Measurements from ENCODE around the gene BIRC6. TPM values are rescaled to one million over a fixed set of nuclear protein-coding genes. Genes with fewer than 3 reads are reported as not detected.

The BIRC6 gene
- total RNA-seq, 2 experiments from 2014 or later: 104 to 118 TPM

DNA sequence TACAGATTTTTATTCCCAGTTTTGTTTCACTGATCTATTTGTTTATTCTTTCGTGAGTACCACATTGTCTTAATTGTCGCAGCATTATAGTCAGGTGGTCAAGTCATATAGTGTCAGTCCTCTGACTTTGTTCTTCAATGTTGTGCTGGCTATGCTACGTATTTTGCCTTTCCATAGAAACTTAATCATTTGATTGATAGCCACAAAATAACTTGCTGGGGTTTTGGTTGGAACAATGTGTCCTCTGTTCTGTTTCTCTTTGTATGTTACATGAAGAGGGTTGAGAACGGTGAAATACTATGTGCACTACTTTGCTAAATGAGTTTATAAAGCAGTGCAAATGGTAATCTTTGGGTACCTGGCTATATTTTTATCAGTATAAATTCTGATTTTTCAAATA, 206.1 kb downstream of the BIRC6 start:
- DNase-seq: no peak
- no peak overlapping the region for H3K27ac Mint-ChIP-seq
- H3K4me3 Mint-ChIP-seq: no peak overlapping the region
- H3K27me3 Mint-ChIP-seq: no peaks in the 10 kb centered on the region
- CTCF ChIA-PET: interaction anchor here (0.5 to 1.2 kb wide), 2 partner anchors 10 to 154 kb away, joined by 3 to 4 read pairs; no protein-coding TSS in a partner anchor
- H3K36me3 Mint-ChIP-seq (ENCODE audit: low read depth): peaks cover 53% of the 10 kb centered on the region
- peaks cover 7% of the 10 kb centered on the region for H3K4me1 Mint-ChIP-seq
- peaks cover 21% of the 10 kb centered on the region for H3K9me3 Mint-ChIP-seq
- POLR2A ChIA-PET: no interaction called here

DNA sequence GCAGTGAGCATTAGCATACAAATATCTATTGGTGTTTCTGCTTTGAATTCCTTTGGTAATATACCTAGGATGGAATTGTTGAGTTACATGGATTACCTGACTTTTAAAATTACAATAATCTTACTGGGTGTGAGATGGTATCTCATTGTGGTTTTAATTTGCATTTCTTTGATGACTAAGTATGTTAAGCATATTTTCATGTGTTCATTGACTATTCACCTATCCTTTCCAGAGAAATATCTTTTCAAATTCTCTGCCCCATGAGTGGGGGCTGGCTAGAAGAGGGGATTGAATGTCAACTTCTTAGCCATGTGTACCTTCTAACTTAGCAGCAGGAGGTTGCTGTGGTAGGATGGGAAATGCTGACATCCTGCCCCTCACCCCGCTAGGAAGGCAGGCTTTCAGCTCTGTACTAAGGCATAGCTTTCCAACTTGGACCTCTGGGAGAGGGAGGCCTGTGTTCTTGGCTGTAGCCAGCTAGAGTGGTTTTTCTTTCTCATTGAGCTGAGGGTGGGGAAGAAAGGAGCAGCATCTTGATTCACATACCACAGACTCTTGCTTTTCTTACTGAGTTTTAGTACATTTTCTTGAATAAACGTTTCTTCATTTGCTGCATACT, 207.7 kb downstream of the BIRC6 start:
- Mint-ChIP-seq H3K27me3 (no peaks in the 10 kb centered on the region), H3K4me1 (peaks cover 7% of the 10 kb centered on the region), H3K9me3 (peaks cover 21% of the 10 kb centered on the region), H3K27ac (peak overlapping the region; percentile 41), H3K4me3 (no peak overlapping the region), H3K36me3 (ENCODE audit: low read depth) (peaks cover 58% of the 10 kb centered on the region)
- no peak for DNase-seq
- POLR2A ChIA-PET: no interaction called here
- CTCF ChIA-PET: interaction anchor here (1.2 kb wide), 1 partner anchor 8 kb away, joined by 4 read pairs; no protein-coding TSS in a partner anchor

DNA sequence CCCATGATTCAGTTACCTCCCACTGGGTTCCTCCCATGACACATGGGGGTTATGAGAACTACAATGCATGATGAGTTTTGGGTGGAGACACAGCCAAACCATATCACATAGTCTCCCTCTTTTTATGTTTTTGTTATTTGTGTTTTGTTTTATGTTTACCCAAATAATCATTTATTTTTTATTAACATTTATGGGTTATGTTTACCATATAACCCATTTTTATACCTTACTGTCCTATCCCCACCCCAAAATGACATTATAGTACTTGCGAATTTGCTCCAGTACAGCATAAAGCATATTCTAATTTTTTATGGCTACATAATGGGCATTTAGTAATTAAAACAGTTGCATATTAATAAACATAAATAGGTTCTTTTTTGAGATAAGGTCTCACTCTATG, 209.1 kb downstream of the BIRC6 start:
- peaks cover 62% of the 10 kb centered on the region for H3K36me3 Mint-ChIP-seq (ENCODE audit: low read depth)
- H3K27me3 Mint-ChIP-seq: no peaks in the 10 kb centered on the region
- H3K4me3 Mint-ChIP-seq: no peak overlapping the region
- H3K9me3 Mint-ChIP-seq: peaks cover 21% of the 10 kb centered on the region
- H3K27ac Mint-ChIP-seq: no peak overlapping the region
- CTCF ChIA-PET: interaction anchor here (1.1 kb wide), 1 partner anchor 51 kb away, joined by 3 read pairs; no protein-coding TSS in a partner anchor
- no peak for DNase-seq
- H3K4me1 Mint-ChIP-seq: peaks cover 8% of the 10 kb centered on the region
- POLR2A ChIA-PET: no interaction called here

DNA sequence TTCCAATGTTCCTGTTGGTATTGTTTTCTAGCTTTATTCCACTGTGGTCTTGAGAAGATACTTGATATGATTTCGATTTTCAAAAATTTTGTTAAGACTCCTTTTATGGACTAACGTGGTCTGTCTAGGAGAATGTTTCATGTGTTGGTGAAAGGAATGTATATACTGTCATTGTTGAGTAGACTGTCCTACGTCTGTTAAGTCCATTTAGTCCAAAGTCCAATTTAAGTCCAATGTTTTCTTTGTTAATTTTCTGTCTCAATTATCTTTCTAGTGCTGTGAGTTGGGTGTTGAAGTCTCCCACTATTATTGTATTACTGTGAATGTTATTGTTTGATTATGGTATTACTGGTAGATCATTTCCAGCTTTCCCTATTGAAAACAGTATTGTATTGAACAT, 215.2 kb downstream of the BIRC6 start:
- POLR2A ChIA-PET: no interaction called here
- peaks cover 63% of the 10 kb centered on the region for H3K36me3 Mint-ChIP-seq (ENCODE audit: low read depth)
- H3K9me3 Mint-ChIP-seq: no peaks in the 10 kb centered on the region
- DNase-seq: no peak
- H3K4me1 Mint-ChIP-seq: peaks cover 25% of the 10 kb centered on the region
- no peak overlapping the region for H3K4me3 Mint-ChIP-seq
- no peaks in the 10 kb centered on the region for H3K27me3 Mint-ChIP-seq
- CTCF ChIA-PET: interaction anchor here (1.3 to 1.5 kb wide), 2 partner anchors 8 to 14 kb away, joined by 3 to 4 read pairs; no protein-coding TSS in a partner anchor
- H3K27ac Mint-ChIP-seq: no peak overlapping the region

DNA sequence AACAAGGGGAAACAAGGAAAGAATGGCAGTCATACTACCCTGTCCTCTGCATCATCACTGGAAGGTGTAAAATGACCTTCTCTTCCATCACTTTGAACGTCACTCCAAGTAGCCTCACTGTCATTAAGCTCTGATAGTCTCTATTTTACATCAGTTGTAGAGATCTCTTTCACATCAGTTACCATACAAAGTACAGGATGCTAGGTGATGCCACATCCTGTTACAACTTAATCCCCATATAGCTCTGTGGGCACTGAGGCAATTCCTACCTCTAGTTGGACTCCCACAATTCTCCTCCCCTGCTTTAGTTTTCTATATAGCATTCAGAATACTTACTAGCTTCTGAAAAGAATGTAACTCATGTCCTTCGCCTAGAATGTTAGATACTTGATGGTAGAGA, 215.9 kb downstream of the BIRC6 start:
- DNase-seq: peak; percentile 22

DNA sequence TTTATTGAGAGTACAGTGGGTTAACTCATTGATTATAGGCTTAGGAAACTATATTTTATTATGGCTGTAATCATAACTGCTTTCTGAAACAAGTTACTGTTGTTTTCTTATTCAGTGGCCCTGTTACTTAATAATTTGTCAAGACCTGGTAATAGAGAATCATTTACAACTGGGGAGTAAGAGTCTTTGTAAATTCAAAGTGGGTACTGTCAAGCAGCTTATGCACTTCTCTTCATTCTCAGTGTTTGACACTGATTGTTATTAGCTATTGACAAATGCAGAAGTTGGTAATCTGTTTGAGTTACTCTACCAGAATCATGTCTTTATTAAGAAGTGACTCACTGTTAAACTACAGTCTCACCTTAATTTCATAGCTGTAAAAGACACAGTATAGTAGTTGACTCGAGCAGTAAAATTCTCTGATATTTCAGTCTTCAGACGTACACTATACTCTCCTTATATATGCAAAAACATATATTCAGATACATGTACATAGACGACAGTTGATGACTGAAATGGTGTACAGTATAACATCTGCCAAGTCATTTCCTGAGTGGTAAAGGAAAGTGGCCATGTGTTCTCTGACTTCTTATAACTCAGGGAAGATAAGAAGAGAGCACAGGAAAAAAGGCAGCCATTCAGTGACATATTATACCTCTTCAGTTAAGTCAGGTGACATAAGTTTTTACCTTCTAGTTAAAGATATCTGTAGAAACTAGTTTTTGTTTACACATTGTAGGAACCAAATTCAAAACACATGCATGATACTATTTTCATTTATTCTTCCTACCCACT, 235.0 kb downstream of the BIRC6 start:
- Mint-ChIP-seq H3K27ac (peak overlapping the region; percentile 78), H3K9me3 (peaks cover 2% of the 10 kb centered on the region), H3K27me3 (no peaks in the 10 kb centered on the region), H3K36me3 (ENCODE audit: low read depth) (peaks cover 40% of the 10 kb centered on the region), H3K4me1 (peaks cover 32% of the 10 kb centered on the region), H3K4me3 (no peak overlapping the region)
- CTCF ChIA-PET: interaction anchor here (0.9 to 1.2 kb wide), 4 partner anchors 13 to 66 kb away, joined by 3 read pairs; no protein-coding TSS in a partner anchor
- DNase-seq: peak; percentile 35
- POLR2A ChIA-PET: no interaction called here

More for the DNA sequence above, 215.9 kb downstream of the BIRC6 start:
- Mint-ChIP-seq H3K27ac (peak overlapping the region; percentile 47), H3K27me3 (no peaks in the 10 kb centered on the region), H3K4me3 (no peak overlapping the region), H3K4me1 (peaks cover 25% of the 10 kb centered on the region), H3K9me3 (no peaks in the 10 kb centered on the region), H3K36me3 (ENCODE audit: low read depth) (peaks cover 57% of the 10 kb centered on the region)
- CTCF ChIA-PET: interaction anchor here (0.9 to 2.0 kb wide), 4 partner anchors 9 to 18 kb away, joined by 3 to 6 read pairs (median 4); no protein-coding TSS in a partner anchor
- POLR2A ChIA-PET: no interaction called here

DNA sequence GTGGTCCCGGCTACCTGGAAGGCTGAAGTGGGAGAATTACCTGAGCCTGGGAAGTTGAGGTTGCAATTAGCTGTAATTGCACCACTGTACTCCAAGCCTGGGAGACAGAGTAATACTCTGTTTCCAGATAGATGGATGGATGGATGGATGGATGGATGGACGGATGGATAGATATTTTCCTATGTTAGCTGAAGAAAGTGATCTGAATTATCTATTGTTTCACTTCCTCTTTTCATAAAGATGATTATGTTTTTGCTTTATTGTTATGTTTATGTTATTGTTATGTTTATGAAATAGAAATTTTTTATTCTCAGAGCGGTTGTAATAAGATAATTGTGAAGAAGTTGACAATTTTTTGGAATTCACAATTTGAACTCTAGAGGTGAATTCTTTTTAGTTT, 237.8 kb downstream of the BIRC6 start:
- H3K4me3 Mint-ChIP-seq: no peak overlapping the region
- peak overlapping the region; percentile 36 for H3K27ac Mint-ChIP-seq
- peaks cover 31% of the 10 kb centered on the region for H3K4me1 Mint-ChIP-seq
- ChIA-PET POLR2A (no interaction called here), CTCF (no interaction called here)
- peaks cover 49% of the 10 kb centered on the region for H3K36me3 Mint-ChIP-seq (ENCODE audit: low read depth)
- H3K9me3 Mint-ChIP-seq: peaks cover 2% of the 10 kb centered on the region
- DNase-seq: no peak
- H3K27me3 Mint-ChIP-seq: no peaks in the 10 kb centered on the region

DNA sequence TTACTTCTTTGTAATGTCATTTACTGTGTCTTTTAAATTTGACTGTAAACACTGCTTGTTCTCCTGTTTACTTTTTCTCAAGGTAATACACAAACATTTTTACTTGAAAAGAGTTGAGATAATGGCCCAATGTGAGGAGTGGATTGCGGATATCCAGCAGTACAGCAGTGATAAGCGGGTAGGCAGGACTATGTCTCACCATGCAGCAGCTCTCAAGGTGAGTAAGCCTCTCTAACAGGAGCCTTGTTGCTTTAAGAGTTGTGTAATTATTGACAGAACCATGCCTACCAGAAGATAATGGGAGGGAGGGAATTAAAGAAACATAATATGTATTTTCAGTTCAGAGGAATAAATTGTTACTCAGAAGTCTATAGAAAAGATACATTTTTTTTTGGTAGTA, 254.5 kb downstream of the BIRC6 start:
- ChIA-PET POLR2A (no interaction called here), CTCF (no interaction called here)
- no peaks in the 10 kb centered on the region for H3K27me3 Mint-ChIP-seq
- H3K4me3 Mint-ChIP-seq: no peak overlapping the region
- H3K36me3 Mint-ChIP-seq (ENCODE audit: low read depth): peaks cover 48% of the 10 kb centered on the region
- no peak overlapping the region for H3K27ac Mint-ChIP-seq
- no peaks in the 10 kb centered on the region for H3K4me1 Mint-ChIP-seq
- no peaks in the 10 kb centered on the region for H3K9me3 Mint-ChIP-seq
- DNase-seq: no peak

DNA sequence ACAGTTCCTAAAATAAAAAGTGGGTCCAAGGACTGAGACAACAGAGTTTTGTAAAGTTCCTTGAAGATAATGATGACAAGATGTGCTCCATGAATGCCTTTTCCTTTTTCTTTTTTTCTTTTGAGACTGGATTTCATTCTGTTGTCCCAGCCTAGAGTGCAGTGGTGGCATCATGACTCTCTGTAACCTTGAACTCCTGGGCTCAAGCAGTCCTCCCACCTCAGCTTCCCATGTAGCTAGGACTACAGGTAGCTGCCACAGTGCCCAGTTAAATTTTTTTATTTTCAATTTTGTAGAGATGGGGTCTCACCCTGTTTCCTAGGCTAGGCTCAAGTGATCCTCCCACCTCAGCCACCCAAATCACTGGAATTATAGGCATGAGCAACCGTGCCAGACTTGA, 254.9 kb downstream of the BIRC6 start:
- Mint-ChIP-seq H3K27me3 (no peaks in the 10 kb centered on the region), H3K4me3 (no peak overlapping the region), H3K4me1 (no peaks in the 10 kb centered on the region), H3K36me3 (ENCODE audit: low read depth) (peaks cover 48% of the 10 kb centered on the region), H3K9me3 (no peaks in the 10 kb centered on the region), H3K27ac (no peak overlapping the region)
- DNase-seq: no peak
- POLR2A ChIA-PET: no interaction called here
- CTCF ChIA-PET: no interaction called here

DNA sequence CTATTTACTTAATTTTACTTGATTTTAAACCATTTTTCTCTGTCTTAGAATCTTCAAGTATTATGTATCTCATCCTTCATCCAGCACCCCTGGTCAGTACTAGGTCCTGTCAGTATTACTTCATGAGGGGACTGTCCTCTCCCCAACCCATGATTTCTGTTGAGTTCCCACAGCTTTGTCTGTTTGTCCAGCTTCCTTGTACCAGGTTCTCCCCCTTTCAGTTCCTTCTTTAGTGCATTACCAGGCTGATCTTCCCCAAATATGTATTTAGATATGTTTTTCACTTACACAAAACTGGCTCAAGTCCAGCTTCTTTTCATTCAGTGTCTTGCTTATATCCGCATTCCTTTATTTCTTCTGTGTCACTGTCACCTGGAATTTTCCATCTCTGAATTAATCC, 257.3 kb downstream of the BIRC6 start:
- Mint-ChIP-seq H3K4me1 (peaks cover 6% of the 10 kb centered on the region), H3K27ac (no peak overlapping the region), H3K36me3 (ENCODE audit: low read depth) (peaks cover 50% of the 10 kb centered on the region), H3K4me3 (no peak overlapping the region), H3K27me3 (no peaks in the 10 kb centered on the region), H3K9me3 (no peaks in the 10 kb centered on the region)
- ChIA-PET CTCF (interaction anchor here (0.6 to 1.3 kb wide), 3 partner anchors 14 to 132 kb away, joined by 3 read pairs; partner anchors contain the start of gene TTC27), POLR2A (no interaction called here)
- no peak for DNase-seq

DNA sequence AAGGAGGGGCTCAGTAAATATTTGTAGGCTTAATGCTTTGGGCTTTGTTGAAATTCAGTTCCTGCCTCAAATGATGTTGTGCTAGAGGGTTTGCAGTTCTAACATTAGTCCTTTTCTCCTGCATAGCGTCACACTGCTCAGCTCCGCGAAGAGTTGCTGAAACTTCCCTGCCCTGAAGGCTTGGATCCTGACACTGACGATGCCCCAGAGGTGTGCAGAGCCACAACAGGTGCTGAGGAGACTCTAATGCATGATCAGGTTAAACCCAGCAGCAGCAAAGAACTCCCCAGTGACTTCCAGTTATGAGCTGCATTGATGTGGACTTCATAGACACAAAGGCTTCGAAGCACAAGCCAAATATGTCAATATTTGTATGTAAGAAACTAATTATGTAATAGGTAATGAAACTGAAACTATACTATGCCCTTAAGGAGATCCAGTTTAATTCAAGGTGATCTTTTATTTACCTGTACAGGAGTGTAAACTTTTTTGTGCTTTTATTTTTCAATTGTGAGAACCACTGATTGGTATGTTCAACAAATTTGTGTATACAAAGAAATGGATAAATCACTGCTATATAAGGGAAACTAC, 260.9 kb downstream of the BIRC6 start:
- Mint-ChIP-seq H3K27ac (peak overlapping the region; percentile 54), H3K27me3 (no peaks in the 10 kb centered on the region), H3K4me1 (peaks cover 6% of the 10 kb centered on the region), H3K36me3 (ENCODE audit: low read depth) (peaks cover 49% of the 10 kb centered on the region), H3K4me3 (no peak overlapping the region), H3K9me3 (no peaks in the 10 kb centered on the region)
- POLR2A ChIA-PET: no interaction called here
- CTCF ChIA-PET: interaction anchor here (0.9 kb wide), 1 partner anchor 51 kb away, joined by 3 read pairs; no protein-coding TSS in a partner anchor
- no peak for DNase-seq

DNA sequence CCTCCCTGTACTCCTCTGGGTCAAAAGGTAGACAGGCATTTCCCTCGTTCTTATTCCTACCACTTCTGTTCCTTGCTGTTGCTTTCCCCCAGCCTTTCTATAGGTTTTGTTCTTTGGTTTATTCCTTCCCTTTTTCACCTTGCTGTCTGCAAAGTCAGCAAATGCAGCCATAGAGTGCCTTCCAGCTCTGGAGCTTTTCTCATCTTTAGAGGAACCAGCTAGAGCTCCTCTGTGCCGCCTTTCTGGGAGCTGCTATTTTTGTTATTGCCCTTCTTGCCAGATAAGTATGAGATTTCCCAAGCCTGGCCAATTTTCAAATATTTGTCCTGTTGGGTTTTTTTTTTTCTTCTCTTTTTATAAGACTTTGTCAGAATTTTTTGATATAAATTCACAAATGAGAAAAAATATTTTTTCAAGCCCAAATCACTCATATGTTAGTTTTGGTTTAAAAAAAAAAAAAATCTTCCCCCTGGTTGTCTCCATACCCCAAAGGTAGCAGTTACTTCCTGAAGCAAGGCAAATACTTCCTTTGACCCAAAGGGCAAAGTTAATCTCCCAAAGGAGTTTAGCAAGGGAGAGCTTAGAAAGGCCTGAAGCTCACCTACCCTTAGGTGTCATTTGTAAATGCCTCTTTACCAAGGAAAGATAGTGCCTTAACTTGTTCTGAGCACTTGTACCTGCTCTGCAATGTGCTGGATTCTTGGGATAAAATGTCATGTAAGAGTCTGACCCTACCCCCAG, 265.9 kb downstream of the BIRC6 start:
- CTCF ChIA-PET: interaction anchor here (0.6 to 0.9 kb wide), 4 partner anchors 9 to 491 kb away, joined by 3 to 5 read pairs (median 4); no protein-coding TSS in a partner anchor
- peaks cover 30% of the 10 kb centered on the region for H3K36me3 Mint-ChIP-seq (ENCODE audit: low read depth)
- peaks cover 11% of the 10 kb centered on the region for H3K4me1 Mint-ChIP-seq
- H3K9me3 Mint-ChIP-seq: no peaks in the 10 kb centered on the region
- POLR2A ChIA-PET: no interaction called here
- H3K27me3 Mint-ChIP-seq: no peaks in the 10 kb centered on the region
- no peak overlapping the region for H3K27ac Mint-ChIP-seq
- H3K4me3 Mint-ChIP-seq: no peak overlapping the region
- DNase-seq: no peak

Measured in activated CD4-positive, alpha-beta T cell treated with anti-CD3 and anti-CD28 coated beads, Interleukin-2, amount 10 ng/mL, durations not matched to agents 7 days and 5 days (primary cell).